K562 (cell line): ENCODE data around the gene PSMC2. TPM values are rescaled to one million over a fixed set of nuclear protein-coding genes. Genes with fewer than 3 reads are reported as not detected.

Experiments
- ATAC-seq: fragments of 200-7000 bp; cut with Tn5 transposase; 3 replicates; pipeline ENCODE4 v1.9.1; 2020; ENCODE audit warnings: moderate library complexity
- BruUV-seq: library from RNA; stranded (reverse); fragments of 400-500 nt; replicated peaks from 2 replicates; lab custom pipeline; 2021; lab: Mats Ljungman, UMichigan
- CTCF ChIA-PET: fragments of 300-600 bp; formaldehyde crosslinking; extraction: SDS; loops from one replicate; lab custom pipeline; 2021; ENCODE audit warnings: low intra/inter-chr PET ratio; lab: Yijun Ruan, JAX
- POLR2A ChIA-PET: fragments of 300-600, 350-650 bp; sonication (Branson Sonifier 250); formaldehyde crosslinking; extraction: SDS; loops from one replicate; lab custom pipeline; 2021; ENCODE audit warnings: antibody characterized with exemption, inconsistent platforms; lab: Yijun Ruan, JAX
- DNase-seq, 4 experiments: peaks; one replicate each; pipeline versions ENCODE4 v3.0.0 to v3.0.0-alpha.2; 2011 to 2018; ENCODE audit warnings: low spot score in 3 of 4, mixed read lengths in 3 of 4; ENCODE audit errors: extremely low read depth in 1 of 4
- FAIRE-seq: peaks from 2 replicates; lab custom pipeline; 2011; peaks lifted over from hg19 to GRCh38; lab: Jason Lieb, UNC
- H2AFZ ChIP-seq: 2 replicates; pipeline ENCODE4 v1.6.0; 2011; ENCODE audit warnings: low read depth, low read length, control low read depth, inconsistent platforms
- H3K27ac ChIP-seq: fragments of 200-600 bp; 3 replicates; pipeline ENCODE4 v1.8.0; 2011; ENCODE audit warnings: low read depth, mild to moderate bottlenecking, control low read depth, inconsistent platforms, low read length, moderate library complexity, mixed read lengths; ENCODE audit errors: extremely low read depth
- H3K27me3 ChIP-seq, 2 experiments: fragments of 300-600 bp in 1 of 2; 2 replicates in 1 of 2; 3 replicates in 1 of 2; pipeline versions ENCODE4 v1.6.0 to v1.8.0; 2011; ENCODE audit warnings: inconsistent platforms in 2 of 2, low read length in 2 of 2, mild to moderate bottlenecking in 1 of 2, mixed read lengths in 1 of 2, moderate library complexity in 1 of 2; ENCODE audit not compliant: control insufficient read depth in 2 of 2, insufficient read depth in 2 of 2
- H3K36me3 ChIP-seq: fragments of 300-600 bp; 3 replicates; pipeline ENCODE4 v1.8.0; 2011; ENCODE audit warnings: mild to moderate bottlenecking, low read length, inconsistent platforms; ENCODE audit not compliant: control insufficient read depth, insufficient read depth
- H3K4me1 ChIP-seq, 2 experiments: fragments of 200-600 bp in 1 of 2; replicated peaks in 1 of 2; 2 replicates in 1 of 2; 3 replicates in 1 of 2; pipeline versions ENCODE4 v1.5.1 to v1.8.0; 2011; ENCODE audit warnings: inconsistent platforms in 2 of 2, low read length in 2 of 2, mild to moderate bottlenecking in 1 of 2, mixed read lengths in 1 of 2, moderate library complexity in 1 of 2; ENCODE audit not compliant: control insufficient read depth in 2 of 2, insufficient read depth in 2 of 2
- H3K4me2 ChIP-seq: 2 replicates; pipeline ENCODE4 v1.6.1; 2011; ENCODE audit warnings: low read length, control low read depth, inconsistent platforms, mixed read lengths; ENCODE audit not compliant: insufficient read depth
- H3K4me3 ChIP-seq: fragments of 200-600 bp; sonication (generic), shearing (Covaris generic); 2 replicates; pipeline ENCODE4 v1.5.1; 2016; ENCODE audit warnings: control low read depth, inconsistent platforms
- H3K79me2 ChIP-seq: fragments of 200-600 bp; 3 replicates; pipeline ENCODE4 v1.8.0; 2011; ENCODE audit warnings: low read length, inconsistent platforms; ENCODE audit not compliant: control insufficient read depth, insufficient read depth
- H3K9ac ChIP-seq, 2 experiments: 2 replicates each; pipeline versions ENCODE4 v1.6.0 to v1.6.1; 2011; ENCODE audit warnings: low read depth in 2 of 2, low read length in 2 of 2, control low read depth in 1 of 2, inconsistent platforms in 1 of 2, mild to moderate bottlenecking in 1 of 2, mixed read lengths in 1 of 2; ENCODE audit not compliant: insufficient read depth in 1 of 2
- H3K9me1 ChIP-seq: one replicate; pipeline ENCODE4 v1.6.0; 2011; ENCODE audit warnings: inconsistent platforms, mild to moderate bottlenecking, low read length, moderate library complexity; ENCODE audit not compliant: control insufficient read depth, insufficient read depth
- H3K9me3 ChIP-seq: replicated peaks from 2 replicates; pipeline ENCODE4 v1.5.1; 2011; ENCODE audit warnings: low read depth, low read length, inconsistent platforms; ENCODE audit not compliant: control insufficient read depth, insufficient read depth
- H4K20me1 ChIP-seq: replicated peaks from 2 replicates; pipeline ENCODE4 v1.6.1; 2011; ENCODE audit warnings: low read length, inconsistent platforms, mixed read lengths; ENCODE audit not compliant: control insufficient read depth, insufficient read depth
- E2F3 ChIP-seq: fragments of 250-450 bp; sonication (Bioruptor Pico); IDR thresholded peaks from 2 replicates; pipeline ENCODE4 v1.4.0; 2020; ENCODE audit warnings: mild to moderate bottlenecking
- HNRNPLL ChIP-seq: fragments of 200-400 bp; formaldehyde crosslinking; IDR thresholded peaks from 2 replicates; pipeline ENCODE4 v1.6.1; 2017; ENCODE audit warnings: low read length, low read depth, mild to moderate bottlenecking; ENCODE audit not compliant: poor library complexity, severe bottlenecking
- JUN ChIP-seq, 2 experiments: sonication (generic) in 1 of 2; formaldehyde crosslinking in 1 of 2; IDR thresholded peaks; 2 replicates each; pipeline versions ENCODE4 v1.6.1 to v1.8.0; 2012 to 2022; ENCODE audit warnings: borderline replicate concordance in 2 of 2, mild to moderate bottlenecking in 2 of 2, improper control_type of control experiment in 1 of 2, low read depth in 1 of 2, low read length in 1 of 2, missing genetic modification reagents in 1 of 2
- RCOR1 ChIP-seq, 2 experiments: IDR thresholded peaks; 2 replicates each; pipeline ENCODE4 v1.6.1; 2012; ENCODE audit warnings: low read depth in 2 of 2, low read length in 2 of 2, borderline replicate concordance in 1 of 2, improper control_type of control experiment in 1 of 2
- ZFX ChIP-seq: sonication (generic); formaldehyde crosslinking; IDR thresholded peaks from 2 replicates; pipeline ENCODE4 v1.8.0; 2022; ENCODE audit warnings: mild to moderate bottlenecking, missing genetic modification reagents, moderate library complexity
- ZNF584 ChIP-seq: fragments of 200-800 bp; sonication (Bioruptor generic); IDR thresholded peaks from 2 replicates; pipeline ENCODE4 v1.6.1; 2016; ENCODE audit warnings: low read depth, mild to moderate bottlenecking, missing genetic modification characterization, missing compliant biosample characterization
- ZNF589 ChIP-seq: fragments of 200-800 bp; sonication (Bioruptor generic); IDR thresholded peaks from 2 replicates; pipeline ENCODE4 v1.6.1; 2016; ENCODE audit warnings: low read depth, missing genetic modification characterization, missing compliant biosample characterization
- WGBS: fragments of 100-300 bp; shearing (Covaris generic); methylation state at CpG from one replicate; pipeline ENCODE4 v1.1.6; 2016; ENCODE audit warnings: low coverage, mixed read lengths; ENCODE audit not compliant: insufficient coverage; ENCODE audit errors: missing lambda C conversion rate; 5-methylcytosine and 5-hydroxymethylcytosine counted together
- in situ Hi-C: fragments of 300-500 bp; cut with MboI; formaldehyde crosslinking; loops from 4 replicates; pipeline ENCODE4 v1.15.0; 2018; ENCODE audit warnings: inconsistent platforms, mixed read lengths
- intact Hi-C: fragments of 100-400 bp; cut with micrococcal nuclease; formaldehyde crosslinking; loops from 2 replicates; pipeline ENCODE4 v1.14.2; 2022
- polyA plus RNA-seq, 8 experiments: library from polyadenylated mRNA; depleted of rRNA in 4 of 8; stranded (reverse) in 5 of 8; unstranded in 3 of 8; fragments of >200 nt; fragmentation: Nextera tagmentation in 2 of 8; fragmentation: Illumina TruSeq in 1 of 8; extraction: Ambion mirVana in 2 of 8; extraction: Trizol in 1 of 8; gene quantifications; 2 replicates each; pipeline versions ENCODE4 v1.2.1 to v1.2.3, GENCODE V29; 2011 to 2014; ENCODE audit warnings: inconsistent platforms in 1 of 8, missing spikeins in 1 of 8
- total RNA-seq, 7 experiments: library from RNA; depleted of rRNA in 6 of 7; stranded (reverse); fragments of >200 nt in 6 of 7; fragmentation: Illumina TruSeq in 2 of 7; extraction: Trizol in 2 of 7; gene quantifications; 2 replicates each; pipeline versions ENCODE4 v1.2.1 to v1.2.3, GENCODE V29; 2011 to 2021; ENCODE audit warnings: low replicate concordance in 1 of 7
- TF ChIP-seq, protein P1 (sequence below): fragments of 450-650 bp; IDR thresholded peaks from 2 replicates; pipeline ENCODE4 v1.6.1; 2017; ENCODE audit warnings: antibody characterized with exemption

PSMC2 gene
- total and polyA plus RNA-seq, 9 of the 15 experiments (the other 6 are each of a cell fraction or from before 2014, with no cell fraction given) = 316 to 1,105 (median 511) TPM

DNA sequence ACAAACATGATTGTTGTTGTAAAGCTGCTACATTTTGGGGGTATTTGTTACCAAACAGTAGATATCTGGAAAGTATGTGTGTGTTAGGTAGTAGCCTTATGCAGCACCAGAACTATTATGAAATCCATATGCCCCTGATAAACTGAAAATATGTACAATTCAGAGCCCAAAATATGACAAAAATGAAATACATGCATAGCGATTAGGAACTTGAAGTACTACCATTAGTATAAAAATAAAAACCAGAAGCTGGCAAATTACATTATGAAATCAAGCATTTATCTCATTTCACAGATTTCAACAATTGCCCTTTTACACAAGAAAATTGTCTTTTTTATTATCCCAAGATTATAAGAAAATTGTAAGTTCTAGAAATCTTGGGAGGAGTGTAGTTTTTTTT lies 64.7 kb downstream of the PSMC2 start:
- ChIA-PET POLR2A (no interaction called here), CTCF (no interaction called here)
- H3K4me1 ChIP-seq = no peaks in the 10 kb centered on the region; a peak in 1 of 5 replicates
- H3K79me2 ChIP-seq = no peaks in the 10 kb centered on the region
- intact Hi-C loops = no loop called here
- TF ChIP-seq RCOR1 (IDR thresholded peaks at IDR 0.05; ENCODE audit: borderline replicate concordance in 1 of 2, low read depth in 2 of 2, low read length in 2 of 2) (no peak), ZFX (CRISPR knock-in tag) (no peak), ZNF584 (CRISPR knock-in tag) (no peak), HNRNPLL (no peak), ZNF589 (CRISPR knock-in tag) (no peak), E2F3 (no peak), JUN (IDR thresholded peaks at IDR 0.05; ENCODE audit: borderline replicate concordance, low read depth, low read length) (no peak), JUN (CRISPR knock-in tag; IDR thresholded peaks at IDR 0.05; ENCODE audit: borderline replicate concordance) (no peak)
- TF ChIP-seq, protein P1, sequence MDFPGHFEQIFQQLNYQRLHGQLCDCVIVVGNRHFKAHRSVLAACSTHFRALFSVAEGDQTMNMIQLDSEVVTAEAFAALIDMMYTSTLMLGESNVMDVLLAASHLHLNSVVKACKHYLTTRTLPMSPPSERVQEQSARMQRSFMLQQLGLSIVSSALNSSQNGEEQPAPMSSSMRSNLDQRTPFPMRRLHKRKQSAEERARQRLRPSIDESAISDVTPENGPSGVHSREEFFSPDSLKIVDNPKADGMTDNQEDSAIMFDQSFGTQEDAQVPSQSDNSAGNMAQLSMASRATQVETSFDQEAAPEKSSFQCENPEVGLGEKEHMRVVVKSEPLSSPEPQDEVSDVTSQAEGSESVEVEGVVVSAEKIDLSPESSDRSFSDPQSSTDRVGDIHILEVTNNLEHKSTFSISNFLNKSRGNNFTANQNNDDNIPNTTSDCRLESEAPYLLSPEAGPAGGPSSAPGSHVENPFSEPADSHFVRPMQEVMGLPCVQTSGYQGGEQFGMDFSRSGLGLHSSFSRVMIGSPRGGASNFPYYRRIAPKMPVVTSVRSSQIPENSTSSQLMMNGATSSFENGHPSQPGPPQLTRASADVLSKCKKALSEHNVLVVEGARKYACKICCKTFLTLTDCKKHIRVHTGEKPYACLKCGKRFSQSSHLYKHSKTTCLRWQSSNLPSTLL = no peak
- 0 out of 2 replicates have a peak, but pooled peaks cover 3% of the 10 kb centered on the region for H3K9me3 ChIP-seq
- H3K27me3 ChIP-seq = no peaks in the 10 kb centered on the region
- DNase-seq = no peak
- H3K36me3 ChIP-seq = no peaks in the 10 kb centered on the region
- H3K4me3 ChIP-seq = no peak overlapping the region
- no TSS peak for BruUV-seq
- no peak for FAIRE-seq
- 24% methylated on average over 1 of the region's 1 CpG for WGBS
- H3K9me1 ChIP-seq = no peaks in the 10 kb centered on the region
- no peaks in the 10 kb centered on the region for H4K20me1 ChIP-seq
- H2AFZ ChIP-seq = no peak overlapping the region
- ATAC-seq = no peak
- H3K9ac ChIP-seq = no peak overlapping the region
- no peak overlapping the region for H3K4me2 ChIP-seq
- in situ Hi-C loops = no loop called here
- no peak overlapping the region for H3K27ac ChIP-seq
